ENCODE measurements around the gene MLPH.

DNA sequence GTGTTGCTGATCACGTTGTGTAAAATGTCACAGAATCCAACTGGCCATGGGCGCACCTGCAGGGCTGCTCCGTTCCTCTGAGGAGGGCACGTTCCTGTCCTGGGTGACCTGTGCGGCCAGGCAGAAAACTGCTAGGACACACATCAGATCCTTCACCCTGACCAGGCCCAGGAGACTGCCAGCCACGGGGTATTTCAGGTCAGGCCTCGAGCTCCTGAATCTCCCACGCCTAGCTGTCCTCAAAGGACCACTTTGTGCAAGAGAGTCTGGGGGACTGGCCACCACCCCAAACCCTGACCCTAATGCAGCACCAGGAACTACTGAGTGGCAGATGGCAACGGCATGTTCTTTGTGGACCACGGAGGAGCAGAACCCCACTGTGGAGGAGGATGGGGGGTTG, 90.4 kb downstream of the MLPH start:
- TF ChIP-seq, protein P1, sequence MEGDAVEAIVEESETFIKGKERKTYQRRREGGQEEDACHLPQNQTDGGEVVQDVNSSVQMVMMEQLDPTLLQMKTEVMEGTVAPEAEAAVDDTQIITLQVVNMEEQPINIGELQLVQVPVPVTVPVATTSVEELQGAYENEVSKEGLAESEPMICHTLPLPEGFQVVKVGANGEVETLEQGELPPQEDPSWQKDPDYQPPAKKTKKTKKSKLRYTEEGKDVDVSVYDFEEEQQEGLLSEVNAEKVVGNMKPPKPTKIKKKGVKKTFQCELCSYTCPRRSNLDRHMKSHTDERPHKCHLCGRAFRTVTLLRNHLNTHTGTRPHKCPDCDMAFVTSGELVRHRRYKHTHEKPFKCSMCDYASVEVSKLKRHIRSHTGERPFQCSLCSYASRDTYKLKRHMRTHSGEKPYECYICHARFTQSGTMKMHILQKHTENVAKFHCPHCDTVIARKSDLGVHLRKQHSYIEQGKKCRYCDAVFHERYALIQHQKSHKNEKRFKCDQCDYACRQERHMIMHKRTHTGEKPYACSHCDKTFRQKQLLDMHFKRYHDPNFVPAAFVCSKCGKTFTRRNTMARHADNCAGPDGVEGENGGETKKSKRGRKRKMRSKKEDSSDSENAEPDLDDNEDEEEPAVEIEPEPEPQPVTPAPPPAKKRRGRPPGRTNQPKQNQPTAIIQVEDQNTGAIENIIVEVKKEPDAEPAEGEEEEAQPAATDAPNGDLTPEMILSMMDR (IDR thresholded peaks at IDR 0.05; ENCODE audit: borderline replicate concordance, extremely low read depth, low read length, poor library complexity, severe bottlenecking) = no peak
- no peak for TF ChIP-seq EZH2 (IDR thresholded peaks at IDR 0.05; ENCODE audit: borderline replicate concordance, low read depth, low read length, severe bottlenecking)

All from DND-41 (cell line).